SH-SY5Y (cell line): Measurements from ENCODE around the gene TRIM5.

Experiments
- GATA2 ChIP-seq: IDR thresholded peaks from 2 replicates; pipeline ENCODE4 v1.6.1; 2011; ENCODE audit warnings: mild to moderate bottlenecking, low read depth, low read length
- GATA3 ChIP-seq: IDR thresholded peaks from 2 replicates; pipeline ENCODE4 v1.6.1; 2011; ENCODE audit warnings: low read depth, mild to moderate bottlenecking, low read length, moderate library complexity

TRIM5 gene

GRCh38 chr11:5695580-5695979 lies 10.7 kb upstream of the TRIM5 start:
- no peak for TF ChIP-seq GATA2
- TF ChIP-seq GATA3: no peak

GRCh38 chr11:5694642-5695041 lies 9.8 kb upstream of the TRIM5 start:
- TF ChIP-seq GATA2 (no peak), GATA3 (no peak)

- TF ChIP-seq GATA3 (no peak), GATA2 (no peak)
Measured at GRCh38 chr11:5691964-5692361, 7.1 kb upstream of the TRIM5 start.

- TF ChIP-seq GATA2: no peak
- TF ChIP-seq GATA3: no peak
Measured at GRCh38 chr11:5690736-5691135, 5.9 kb upstream of the TRIM5 start.

- no peak for TF ChIP-seq GATA2
Measured at GRCh38 chr11:5690216-5690615, 5.3 kb upstream of the TRIM5 start.

DNA sequence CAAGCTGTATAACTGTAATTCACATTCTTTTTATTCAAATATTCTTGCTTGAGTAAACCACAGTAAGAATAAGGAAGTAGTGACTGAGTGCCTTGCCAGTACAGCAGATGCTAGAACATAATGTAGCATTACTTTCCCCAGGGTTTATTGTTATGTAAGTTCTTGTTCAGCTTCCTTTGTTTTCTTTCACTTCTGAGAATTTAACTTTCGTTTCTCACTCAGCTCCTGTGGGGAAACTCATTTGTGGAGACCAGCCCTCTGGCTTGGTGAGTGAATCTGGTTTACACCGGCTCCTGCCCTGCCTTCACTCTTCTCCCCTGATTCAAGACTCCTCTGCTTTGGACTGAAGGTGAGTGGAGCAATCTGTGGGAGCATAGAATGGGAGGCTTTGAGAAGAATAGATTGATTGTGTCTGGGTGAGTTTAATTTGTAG lies 4.7 kb upstream of the TRIM5 start, which contains the start of gene TRIM22:
Gene TRIM22 (plus strand): TSS at position 240 of the 433 bp plus-strand sequence. CDS start 6,443 bp downstream, outside the sequence.
- TF ChIP-seq GATA3: no peak
- TF ChIP-seq GATA2: no peak

- TF ChIP-seq GATA3 (no peak), GATA2 (no peak)
Measured at GRCh38 chr11:5688482-5688881, 3.6 kb upstream of the TRIM5 start.

DNA sequence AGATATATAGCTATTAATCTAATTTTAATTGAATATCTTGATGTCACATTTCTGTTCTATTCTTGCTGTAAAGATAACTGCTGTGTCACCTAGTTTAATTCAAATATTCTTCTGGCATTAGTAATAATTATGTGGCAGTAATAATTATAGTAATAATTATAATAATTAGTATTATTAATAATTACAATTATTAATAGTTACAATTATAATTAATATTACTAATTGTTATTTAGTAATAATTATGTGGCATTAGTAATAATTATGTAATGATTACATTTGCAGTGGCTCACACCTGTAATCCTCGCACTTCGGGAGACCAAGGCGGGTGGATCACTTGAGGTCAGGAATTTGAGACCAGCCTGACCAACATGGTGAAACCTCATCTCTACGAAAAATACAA lies 1.6 kb upstream of the TRIM5 start:
- TF ChIP-seq GATA3 (no peak), GATA2 (no peak)

GRCh38 chr11:5684036-5684645 lies 733 bp downstream of the TRIM5 start:
- no peak for TF ChIP-seq GATA3
- no peak for TF ChIP-seq GATA2

- TF ChIP-seq GATA2 (no peak), GATA3 (no peak)
Measured at GRCh38 chr11:5679811-5680210, 5.1 kb downstream of the TRIM5 start.

GRCh38 chr11:5674391-5674790 lies 10.5 kb downstream of the TRIM5 start:
- TF ChIP-seq GATA3 (no peak), GATA2 (no peak)

DNA sequence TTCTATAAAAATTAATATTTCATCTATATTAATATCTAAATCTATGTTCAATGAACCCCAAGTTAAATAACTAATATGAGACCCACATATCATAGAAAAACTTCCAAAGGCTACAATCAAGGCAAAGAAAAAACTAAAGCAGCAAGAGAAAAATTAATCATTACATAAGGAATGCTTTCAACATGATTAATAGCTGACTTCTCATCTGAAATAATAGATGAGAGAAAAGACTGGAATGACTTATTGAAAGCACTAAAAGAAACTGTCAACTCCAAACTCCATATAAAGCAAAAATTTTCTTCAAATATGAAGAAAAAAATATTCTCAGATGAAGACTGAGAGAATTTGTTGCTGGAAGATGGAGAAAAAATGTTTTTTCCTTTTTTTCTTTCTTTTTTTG lies 13.0 kb downstream of the TRIM5 start:
- TF ChIP-seq GATA2: no peak
- TF ChIP-seq GATA3: no peak

DNA sequence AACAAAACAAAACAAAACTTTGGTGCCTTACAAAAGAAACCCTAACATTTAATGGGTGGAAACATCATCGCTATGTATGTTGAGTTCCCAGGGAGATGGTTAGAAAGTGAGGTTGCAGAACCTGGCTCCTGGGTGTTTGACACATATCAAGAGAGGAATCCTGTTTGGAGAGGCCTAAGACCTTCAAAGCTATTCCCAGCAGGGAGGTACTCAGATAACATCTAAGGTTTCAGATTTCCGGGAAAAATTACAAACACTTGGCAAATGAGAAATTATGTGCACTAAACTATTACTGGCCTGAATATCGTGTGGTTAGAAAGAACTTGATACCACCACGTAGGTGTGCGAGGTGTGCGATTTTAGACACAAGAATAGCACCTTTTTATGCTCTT lies 18.5 kb downstream of the TRIM5 start:
- no peak for TF ChIP-seq GATA3
- TF ChIP-seq GATA2: no peak

DNA sequence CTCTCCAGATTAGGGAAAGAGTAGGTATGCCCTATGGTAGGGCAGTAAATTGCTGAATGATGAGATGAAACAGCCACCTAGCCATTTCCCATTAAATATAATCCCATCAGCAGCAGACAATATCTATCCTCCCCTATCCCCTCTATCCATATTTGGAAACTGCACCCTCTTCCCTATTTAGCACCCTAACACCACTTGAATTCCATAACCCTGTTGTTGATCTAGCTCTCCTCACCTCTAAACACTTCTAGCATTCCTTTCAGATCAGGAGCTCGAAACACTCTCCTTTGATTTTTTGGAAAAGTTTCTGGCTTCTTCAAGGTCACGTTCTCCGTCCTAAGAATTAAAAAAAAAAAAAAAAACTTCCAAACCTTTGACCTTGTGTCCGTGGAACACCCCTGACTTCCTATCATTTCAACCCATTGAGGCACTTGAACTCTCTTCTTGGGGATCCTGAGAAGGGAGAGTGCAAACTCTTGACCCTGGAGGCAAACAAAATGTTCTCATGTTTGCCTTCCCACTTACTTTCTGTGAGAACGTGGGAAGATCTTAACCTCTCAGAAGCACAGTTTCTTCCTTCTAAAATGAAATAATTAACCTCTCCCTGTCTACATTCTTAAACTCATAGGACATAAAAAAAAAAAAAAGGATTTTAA lies 19.0 kb downstream of the TRIM5 start:
- no peak for TF ChIP-seq GATA3
- no peak for TF ChIP-seq GATA2

DNA sequence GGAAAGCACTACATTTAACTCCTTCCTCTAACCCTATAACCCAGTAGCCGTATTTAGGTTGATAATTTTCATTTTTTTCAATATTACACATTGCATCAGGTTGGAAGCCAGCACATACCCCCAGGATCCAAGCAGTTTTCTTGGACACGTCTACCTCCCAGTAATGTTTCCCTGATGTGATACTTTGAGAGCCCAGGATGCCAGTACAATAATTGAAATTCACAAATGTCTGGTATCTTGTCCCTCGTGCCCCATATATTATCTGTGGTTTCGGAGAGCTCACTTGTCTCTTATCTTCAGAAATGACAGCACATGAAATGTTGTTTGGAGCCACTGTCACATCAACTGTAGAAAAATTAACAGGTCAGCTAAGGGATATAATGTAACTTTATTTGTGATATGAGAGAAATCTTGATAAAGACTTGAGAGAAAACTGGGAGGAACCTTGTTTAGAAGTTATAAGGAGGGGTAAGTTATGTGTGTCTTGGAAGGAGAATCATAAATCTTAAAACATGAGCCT lies 19.8 kb downstream of the TRIM5 start:
- TF ChIP-seq GATA3: no peak
- TF ChIP-seq GATA2: no peak
